BLaER1 (cell line): ENCODE results near the gene MYRFL.

Experiments used
- H3K27ac ChIP-seq: shearing (Covaris generic); formaldehyde crosslinking; 2 replicates; pipeline ENCODE4 v1.8.1; 2022
- H3K27me3 ChIP-seq: shearing (Covaris generic); formaldehyde crosslinking; 2 replicates; pipeline ENCODE4 v1.8.1; 2022
- H3K36me3 ChIP-seq: shearing (Covaris generic); formaldehyde crosslinking; 2 replicates; pipeline ENCODE4 v1.8.1; 2022
- H3K4me1 ChIP-seq: shearing (Covaris generic); formaldehyde crosslinking; 2 replicates; pipeline ENCODE4 v1.8.1; 2022
- H3K4me2 ChIP-seq: shearing (Covaris generic); formaldehyde crosslinking; 2 replicates; pipeline ENCODE4 v1.8.1; 2022
- H3K4me3 ChIP-seq: shearing (Covaris generic); formaldehyde crosslinking; 2 replicates; pipeline ENCODE4 v1.8.1; 2022
- H3K9ac ChIP-seq: shearing (Covaris generic); formaldehyde crosslinking; 2 replicates; pipeline ENCODE4 v1.8.1; 2022
- H3K9me3 ChIP-seq: shearing (Covaris generic); formaldehyde crosslinking; 2 replicates; pipeline ENCODE4 v1.8.1; 2022
- H4K20me1 ChIP-seq: shearing (Covaris generic); formaldehyde crosslinking; 2 replicates; pipeline ENCODE4 v1.8.1; 2022
- Cebpa-rat ChIP-seq: shearing (Covaris generic); IDR thresholded peaks from 2 replicates; pipeline ENCODE4 v1.8.1; 2022

Gene MYRFL

DNA sequence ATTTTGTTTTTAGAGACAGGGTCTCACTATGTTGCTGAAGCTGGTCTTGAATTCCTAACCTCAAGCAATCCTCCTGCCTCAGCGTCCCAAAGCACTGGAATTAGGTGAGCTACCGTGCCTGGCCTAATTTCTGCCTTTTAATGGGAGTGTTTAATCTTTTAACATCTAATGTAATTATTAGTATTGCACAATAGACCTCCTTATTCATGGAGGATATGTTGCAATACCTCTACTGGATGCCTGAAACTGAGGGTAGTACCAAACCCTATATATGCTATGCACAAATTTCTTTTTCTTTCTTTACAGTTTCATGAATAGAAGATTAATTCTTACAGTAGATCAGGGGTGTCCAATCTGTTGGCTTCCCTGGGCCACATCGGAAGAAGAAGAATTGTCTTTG, 47.8 kb downstream of the MYRFL start:
- Histone ChIP-seq H3K27ac (no peak overlapping the region), H3K4me3 (no peak overlapping the region), H3K9me3 (no peaks in the 10 kb centered on the region), H3K4me1 (no peaks in the 10 kb centered on the region), H4K20me1 (no peaks in the 10 kb centered on the region), H3K27me3 (no peaks in the 10 kb centered on the region), H3K36me3 (no peaks in the 10 kb centered on the region), H3K9ac (no peak overlapping the region), H3K4me2 (no peak overlapping the region)
- peak; percentile 64; the same call in 1 of the 2 replicates for TF ChIP-seq Cebpa-rat

DNA sequence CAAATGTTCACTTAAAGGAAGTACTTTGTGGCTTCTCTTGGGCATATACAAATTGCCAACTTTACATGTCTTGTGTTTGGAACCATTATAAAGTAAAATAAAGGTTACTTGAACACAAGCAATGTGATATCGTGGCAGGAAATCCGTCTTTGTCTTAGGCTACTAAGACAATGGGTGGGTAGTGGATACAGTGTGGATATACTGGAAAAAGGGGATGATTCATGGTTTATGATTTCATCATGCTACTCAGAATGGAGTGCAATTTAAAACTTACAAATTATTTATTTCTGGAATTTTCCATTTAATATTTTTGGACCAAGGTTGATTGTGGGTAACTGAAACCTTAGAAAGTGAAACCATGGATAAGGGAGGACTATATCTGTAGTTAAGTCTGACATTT, 48.4 kb downstream of the MYRFL start:
- Histone ChIP-seq H3K9ac (no peak overlapping the region), H3K27ac (no peak overlapping the region), H4K20me1 (no peaks in the 10 kb centered on the region), H3K4me1 (no peaks in the 10 kb centered on the region), H3K27me3 (no peaks in the 10 kb centered on the region), H3K36me3 (no peaks in the 10 kb centered on the region), H3K9me3 (no peaks in the 10 kb centered on the region), H3K4me2 (no peak overlapping the region), H3K4me3 (no peak overlapping the region)
- TF ChIP-seq Cebpa-rat: no peak

DNA sequence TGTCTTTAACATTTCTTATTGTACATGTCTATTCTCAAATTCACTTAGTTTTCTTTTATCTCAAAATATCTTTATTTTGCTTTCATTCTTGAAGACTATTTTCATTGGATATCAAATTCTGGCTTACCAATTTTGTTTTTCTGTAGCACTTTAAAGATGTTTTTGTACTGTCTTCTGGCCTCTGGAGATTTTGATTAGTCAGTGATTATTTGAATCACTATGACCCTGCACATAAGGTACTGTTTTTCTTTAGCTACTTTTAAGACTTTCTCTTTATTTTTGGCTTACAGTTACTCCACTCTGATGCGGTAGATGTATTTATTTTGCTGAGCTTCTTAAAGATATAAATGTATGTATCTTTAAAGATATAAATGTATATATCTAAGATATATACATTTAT, 49.6 kb downstream of the MYRFL start:
- Histone ChIP-seq H3K4me1 (0 out of 2 replicates have a peak, but pooled peaks cover 4% of the 10 kb centered on the region), H3K27me3 (no peaks in the 10 kb centered on the region), H3K36me3 (no peaks in the 10 kb centered on the region), H3K4me2 (no peak overlapping the region), H4K20me1 (no peaks in the 10 kb centered on the region), H3K27ac (no peak overlapping the region), H3K4me3 (no peak overlapping the region), H3K9me3 (no peaks in the 10 kb centered on the region), H3K9ac (no peak overlapping the region)
- TF ChIP-seq Cebpa-rat: no peak

DNA sequence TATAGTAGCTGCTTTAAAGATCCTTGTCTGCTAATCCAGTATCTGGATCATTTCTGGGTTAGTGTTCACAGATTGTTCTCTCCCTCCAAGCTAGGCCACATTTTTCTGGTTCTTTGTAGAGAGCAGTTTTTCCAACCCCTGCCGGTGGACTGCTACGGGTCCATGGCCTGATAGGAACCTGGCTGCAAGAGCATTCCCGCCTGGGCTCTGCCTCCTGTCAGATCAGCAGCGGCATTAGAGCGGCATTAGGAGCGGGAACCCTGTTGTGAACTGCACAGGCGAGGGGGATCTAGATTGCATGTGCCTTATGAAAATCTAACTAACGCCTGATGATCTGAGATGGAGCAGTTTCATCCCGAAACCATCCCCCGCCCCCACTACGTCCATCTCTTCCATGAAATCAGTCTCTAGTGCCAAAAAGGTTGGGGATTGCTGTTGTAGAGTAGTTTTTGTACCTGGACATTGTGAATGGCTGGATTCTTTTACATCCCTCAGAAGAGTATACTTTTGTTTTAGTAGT, 50.4 kb downstream of the MYRFL start:
- Histone ChIP-seq H3K9me3 (no peaks in the 10 kb centered on the region), H3K9ac (no peak overlapping the region), H3K4me3 (no peak overlapping the region), H3K27me3 (no peaks in the 10 kb centered on the region), H4K20me1 (no peaks in the 10 kb centered on the region), H3K4me2 (no peak overlapping the region), H3K4me1 (0 out of 2 replicates have a peak, but pooled peaks cover 4% of the 10 kb centered on the region), H3K36me3 (no peaks in the 10 kb centered on the region), H3K27ac (no peak overlapping the region)
- no peak for TF ChIP-seq Cebpa-rat

DNA sequence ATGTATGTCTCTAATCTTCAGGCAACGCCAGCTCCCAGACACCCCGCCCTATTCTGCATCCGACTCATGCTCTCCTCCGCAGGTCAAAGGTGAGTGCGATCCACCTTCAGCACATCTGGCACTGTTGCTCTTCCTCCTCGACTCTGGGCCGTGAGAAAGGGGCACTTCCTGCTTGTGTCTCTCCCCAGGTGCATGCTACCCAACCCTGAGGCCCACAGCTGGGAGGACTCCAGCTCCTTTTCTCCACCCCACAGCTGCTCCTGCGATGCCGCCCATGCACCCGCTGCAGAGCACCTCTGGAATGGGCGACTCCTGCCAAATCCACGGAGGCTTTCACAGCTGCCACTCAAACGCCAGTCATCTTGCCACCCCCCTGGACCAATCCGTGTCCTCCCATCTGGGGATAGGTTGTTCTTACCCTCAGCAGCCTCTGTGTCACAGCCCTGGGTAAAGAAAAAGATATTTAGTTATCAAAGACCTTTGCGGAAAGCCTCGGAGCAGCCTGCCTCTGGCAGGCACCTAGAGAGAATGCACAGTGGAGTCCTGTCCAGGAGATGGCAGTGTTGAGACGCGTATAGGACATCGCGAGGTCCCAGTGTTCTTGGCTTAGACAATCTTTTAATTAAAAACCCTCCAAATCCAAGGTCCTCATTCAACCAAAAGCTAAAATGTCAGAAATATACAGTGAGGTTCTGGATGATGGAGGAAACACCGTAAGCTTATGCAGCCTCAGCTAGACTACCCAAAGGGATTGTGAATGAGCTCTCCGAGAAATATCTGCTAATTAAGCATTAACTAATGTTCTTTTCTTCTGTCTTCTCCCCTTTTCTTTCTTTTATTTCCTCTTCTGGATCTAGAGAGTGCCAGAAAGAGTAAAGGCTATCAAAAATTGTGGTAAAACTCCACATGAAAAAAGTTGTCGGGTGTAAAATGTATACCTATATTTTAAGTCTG, 54.3 kb downstream of the MYRFL start:
- Histone ChIP-seq H3K4me3 (no peak overlapping the region), H3K4me2 (peak overlapping the region; percentile 51), H3K9me3 (no peaks in the 10 kb centered on the region), H4K20me1 (no peaks in the 10 kb centered on the region), H3K27ac (no peak overlapping the region), H3K27me3 (no peaks in the 10 kb centered on the region), H3K4me1 (0 out of 2 replicates have a peak, but pooled peaks cover 4% of the 10 kb centered on the region), H3K9ac (no peak overlapping the region), H3K36me3 (no peaks in the 10 kb centered on the region)
- TF ChIP-seq Cebpa-rat: no peak

DNA sequence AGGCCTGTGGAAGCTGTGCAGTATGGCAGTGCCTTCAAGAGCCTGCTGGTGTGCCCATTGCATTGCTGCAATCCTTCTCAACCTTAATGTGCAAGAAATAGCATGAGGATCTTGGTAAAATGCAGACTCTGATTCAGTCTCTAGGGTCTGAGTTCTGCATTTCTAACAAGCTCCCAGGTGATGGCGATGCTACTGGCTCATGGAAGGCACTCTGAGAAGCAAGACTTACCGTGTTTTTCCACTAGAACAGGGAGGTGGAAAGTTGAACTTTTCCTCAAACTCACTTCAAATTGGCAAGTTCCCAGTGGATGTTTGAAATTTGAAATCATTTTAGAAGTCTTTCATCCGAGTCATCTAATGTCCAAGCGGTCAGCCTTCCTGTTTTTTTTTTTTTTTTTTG, 55.5 kb downstream of the MYRFL start:
- H3K27ac ChIP-seq: no peak overlapping the region
- H3K4me3 ChIP-seq: no peak overlapping the region
- H3K4me1 ChIP-seq: 0 out of 2 replicates have a peak, but pooled peaks cover 4% of the 10 kb centered on the region
- H4K20me1 ChIP-seq: no peaks in the 10 kb centered on the region
- no peaks in the 10 kb centered on the region for H3K36me3 ChIP-seq
- H3K9me3 ChIP-seq: no peaks in the 10 kb centered on the region
- H3K27me3 ChIP-seq: no peaks in the 10 kb centered on the region
- no peak overlapping the region for H3K4me2 ChIP-seq
- no peak for TF ChIP-seq Cebpa-rat
- no peak overlapping the region for H3K9ac ChIP-seq

DNA sequence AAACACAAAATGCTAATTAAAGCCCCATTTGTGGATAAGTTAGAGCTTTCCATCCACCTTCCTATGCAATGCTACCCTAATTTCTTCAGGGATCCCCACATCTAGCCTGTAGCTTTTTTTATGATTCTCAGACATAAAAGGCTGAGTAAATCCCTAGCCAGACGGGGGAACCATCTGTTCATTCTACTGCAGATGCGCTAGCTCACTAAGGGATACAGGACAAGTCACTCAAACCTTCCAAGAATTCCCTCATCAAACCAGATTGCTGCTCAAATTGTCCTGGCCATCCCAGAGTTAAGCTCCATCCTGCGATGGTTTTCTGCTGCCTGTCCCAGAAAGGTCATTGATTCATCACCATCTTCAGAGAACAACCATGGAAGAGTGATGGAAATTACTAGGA, 56.7 kb downstream of the MYRFL start:
- H3K4me1 ChIP-seq: 0 out of 2 replicates have a peak, but pooled peaks cover 4% of the 10 kb centered on the region

DNA sequence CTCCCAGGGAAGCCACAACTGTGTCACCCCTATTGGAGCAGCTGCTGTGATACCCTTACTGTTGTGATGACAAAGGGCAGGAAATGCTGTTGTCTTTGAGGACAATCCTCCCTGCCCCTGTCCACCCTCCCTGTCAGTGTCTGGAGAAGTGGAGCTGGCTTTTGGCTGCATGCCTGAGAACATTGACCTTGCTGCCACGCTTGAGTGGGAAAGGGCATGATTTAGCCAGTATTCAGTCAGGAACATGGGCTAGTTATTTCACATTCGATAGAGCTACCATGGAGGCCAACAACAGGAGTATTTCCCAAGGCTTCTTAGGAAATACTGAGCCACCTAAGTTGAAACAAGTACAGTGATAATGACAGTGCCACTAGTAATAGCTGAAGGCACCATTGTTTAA, 59.4 kb downstream of the MYRFL start:
- H4K20me1 ChIP-seq: no peaks in the 10 kb centered on the region
- H3K27me3 ChIP-seq: no peaks in the 10 kb centered on the region
- no peak overlapping the region for H3K27ac ChIP-seq

More for the DNA sequence above, 56.7 kb downstream of the MYRFL start:
- H3K9ac ChIP-seq: no peak overlapping the region
- no peak for TF ChIP-seq Cebpa-rat
- no peaks in the 10 kb centered on the region for H4K20me1 ChIP-seq
- no peak overlapping the region for H3K27ac ChIP-seq
- no peaks in the 10 kb centered on the region for H3K36me3 ChIP-seq
- no peak overlapping the region for H3K4me3 ChIP-seq
- H3K27me3 ChIP-seq: no peaks in the 10 kb centered on the region
- H3K4me2 ChIP-seq: no peak overlapping the region
- no peaks in the 10 kb centered on the region for H3K9me3 ChIP-seq

DNA sequence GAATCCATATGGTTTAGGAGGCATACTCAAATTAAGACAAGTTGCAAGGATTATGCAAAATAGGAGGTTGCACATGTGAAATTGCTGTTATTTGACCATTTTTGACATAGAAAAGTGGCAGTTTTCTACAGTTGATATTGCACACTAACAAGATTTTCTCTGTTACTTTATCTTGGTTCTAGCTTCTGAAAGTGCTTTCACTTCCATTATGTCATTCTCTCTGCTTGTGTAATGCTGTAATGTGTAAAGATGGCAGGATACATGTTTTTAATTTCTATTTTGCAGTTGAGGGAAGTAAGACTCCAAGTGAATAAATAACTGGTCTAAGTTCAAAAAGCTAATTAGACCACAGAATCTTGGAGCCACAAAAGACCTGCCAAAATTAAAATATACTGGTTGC, 60.6 kb downstream of the MYRFL start:
- Histone ChIP-seq H4K20me1 (no peaks in the 10 kb centered on the region), H3K4me3 (no peak overlapping the region), H3K4me2 (no peak overlapping the region)

More for the DNA sequence above, 59.4 kb downstream of the MYRFL start:
- H3K9ac ChIP-seq: no peak overlapping the region
- no peak overlapping the region for H3K4me3 ChIP-seq
- TF ChIP-seq Cebpa-rat: no peak
- H3K9me3 ChIP-seq: no peaks in the 10 kb centered on the region
- no peak overlapping the region for H3K4me2 ChIP-seq
- H3K36me3 ChIP-seq: no peaks in the 10 kb centered on the region
- no peaks in the 10 kb centered on the region for H3K4me1 ChIP-seq

DNA sequence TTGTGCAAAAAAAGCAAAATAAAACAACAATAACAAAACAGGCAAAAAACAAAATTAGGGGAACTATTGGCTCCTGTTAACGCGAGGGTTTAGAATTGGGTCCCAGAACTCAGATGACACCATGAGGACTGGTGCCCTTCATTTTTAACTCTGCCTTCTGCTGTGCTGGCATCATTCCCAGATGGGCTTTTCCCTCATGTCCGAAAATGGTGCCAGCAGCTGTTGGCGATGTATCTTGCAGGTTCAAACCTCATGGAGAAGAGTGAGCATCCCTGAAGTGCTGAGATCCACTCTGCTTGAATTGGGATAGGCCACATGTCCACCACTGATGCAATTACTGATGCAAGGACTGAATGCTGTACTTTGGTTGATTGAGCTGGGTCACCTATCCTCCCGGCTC, 61.1 kb downstream of the MYRFL start:
- Histone ChIP-seq H3K27ac (no peak overlapping the region), H3K36me3 (no peaks in the 10 kb centered on the region), H3K9me3 (no peaks in the 10 kb centered on the region), H3K9ac (no peak overlapping the region), H4K20me1 (no peaks in the 10 kb centered on the region), H3K4me3 (no peak overlapping the region), H3K4me1 (no peaks in the 10 kb centered on the region), H3K27me3 (no peaks in the 10 kb centered on the region), H3K4me2 (no peak overlapping the region)
- no peak for TF ChIP-seq Cebpa-rat

More for the DNA sequence above, 60.6 kb downstream of the MYRFL start:
- Histone ChIP-seq H3K27me3 (no peaks in the 10 kb centered on the region), H3K36me3 (no peaks in the 10 kb centered on the region), H3K9ac (no peak overlapping the region), H3K4me1 (no peaks in the 10 kb centered on the region), H3K27ac (no peak overlapping the region), H3K9me3 (no peaks in the 10 kb centered on the region)
- no peak for TF ChIP-seq Cebpa-rat
